Kidney (tissue), 14 donors: ENCODE results near the gene GOLGA6D. TPM values are rescaled to one million over a fixed set of nuclear protein-coding genes. Genes with fewer than 3 reads are reported as not detected.
A peak's percentile ranks its signal among the peaks of the same experiment; 100 is the strongest.

Experiments used
- DNase-seq, 5 donors: peaks; one replicate each; pipeline ENCODE4 v3.0.0-alpha.2; 2013 to 2020
- FAIRE-seq: peaks from 2 replicates; lab custom pipeline; 2012; peaks lifted over from hg19 to GRCh38; lab: Jason Lieb, UNC
- H3K27ac ChIP-seq, 2 donors: one replicate each; pipeline ENCODE4 v1.7.0; 2013; ENCODE audit warnings: low read depth in 2 of 2, low read length in 2 of 2, inconsistent platforms in 1 of 2
- H3K27me3 ChIP-seq: one replicate; pipeline ENCODE4 v1.7.1; 2013; ENCODE audit warnings: low read length, inconsistent platforms; ENCODE audit not compliant: control insufficient read depth, insufficient read depth
- H3K36me3 ChIP-seq, 3 donors: one replicate each; pipeline versions ENCODE4 v1.7.0 to v1.7.1; 2013; ENCODE audit warnings: low read length in 3 of 3, control low read depth in 1 of 3, inconsistent platforms in 1 of 3; ENCODE audit not compliant: insufficient read depth in 3 of 3, control insufficient read depth in 2 of 3
- H3K4me1 ChIP-seq, 3 donors: one replicate each; pipeline versions ENCODE4 v1.7.0 to v1.7.1; 2013; ENCODE audit warnings: low read length in 3 of 3, inconsistent platforms in 1 of 3, low read depth in 1 of 3; ENCODE audit not compliant: control insufficient read depth in 2 of 3, insufficient read depth in 2 of 3
- H3K4me3 ChIP-seq, 3 donors: one replicate each; pipeline versions ENCODE4 v1.7.0 to v1.8.1; 2013; ENCODE audit warnings: low read length in 3 of 3, control low read depth in 1 of 3, inconsistent platforms in 1 of 3
- H3K9ac ChIP-seq, 3 donors: one replicate each; pipeline versions ENCODE4 v1.7.0 to v1.7.1; 2013; ENCODE audit warnings: low read length in 3 of 3, control low read depth in 1 of 3, inconsistent platforms in 1 of 3
- H3K9me3 ChIP-seq, 3 donors: one replicate each; pipeline versions ENCODE4 v1.7.0 to v1.7.1; 2013; ENCODE audit warnings: low read length in 3 of 3, control low read depth in 1 of 3, inconsistent platforms in 1 of 3; ENCODE audit not compliant: control insufficient read depth in 2 of 3, insufficient read depth in 1 of 3
- intact Hi-C: fragments of 100-400 bp; cut with DNase I; formaldehyde crosslinking; loops from one replicate; pipeline ENCODE4 v1.11.1; 2022
- polyA plus RNA-seq: library from polyadenylated mRNA; stranded (reverse); fragments of 350-450 nt; fragmentation: Illumina TruSeq; extraction: RNeasy Lipid Tissue Mini Kit (QIAGEN cat#74804); gene quantifications from one replicate; pipeline ENCODE4 v1.2.3, GENCODE V29; 2014; ENCODE audit warnings: low read depth, low replicate concordance; ENCODE audit not compliant: insufficient read depth
- total RNA-seq: library from RNA; stranded (reverse); fragmentation: NEBNext Ultra II Directional; extraction: Animal tissue kit (Norgen Biotek cat#: 25700); gene quantifications from one replicate; pipeline ENCODE4 v1.2.1, GENCODE V29; 2021
- TF ChIP-seq, protein P1 (sequence below): IDR thresholded peaks from 3 replicates; pipeline ENCODE4 v1.5.1; 2012; ENCODE audit warnings: mild to moderate bottlenecking, moderate library complexity, borderline replicate concordance; ENCODE audit not compliant: insufficient read depth; ENCODE audit errors: extremely low read depth
- donor health status: control.
- donor health status: control.
- donor health status: control.
- donor health status: control.
- donor health status: control.
- donor health status: DM: yes; HTN: yes; CAD: no.
- donor health status: Normal renal cell carcinoma (clear cell type).

The GOLGA6D gene
- total and polyA plus RNA-seq, 2 donors from 2014 or later: not detected

GRCh38 chr15:75235051-75235673 lies 47.5 kb upstream of the GOLGA6D start:
- TF ChIP-seq, protein P1, sequence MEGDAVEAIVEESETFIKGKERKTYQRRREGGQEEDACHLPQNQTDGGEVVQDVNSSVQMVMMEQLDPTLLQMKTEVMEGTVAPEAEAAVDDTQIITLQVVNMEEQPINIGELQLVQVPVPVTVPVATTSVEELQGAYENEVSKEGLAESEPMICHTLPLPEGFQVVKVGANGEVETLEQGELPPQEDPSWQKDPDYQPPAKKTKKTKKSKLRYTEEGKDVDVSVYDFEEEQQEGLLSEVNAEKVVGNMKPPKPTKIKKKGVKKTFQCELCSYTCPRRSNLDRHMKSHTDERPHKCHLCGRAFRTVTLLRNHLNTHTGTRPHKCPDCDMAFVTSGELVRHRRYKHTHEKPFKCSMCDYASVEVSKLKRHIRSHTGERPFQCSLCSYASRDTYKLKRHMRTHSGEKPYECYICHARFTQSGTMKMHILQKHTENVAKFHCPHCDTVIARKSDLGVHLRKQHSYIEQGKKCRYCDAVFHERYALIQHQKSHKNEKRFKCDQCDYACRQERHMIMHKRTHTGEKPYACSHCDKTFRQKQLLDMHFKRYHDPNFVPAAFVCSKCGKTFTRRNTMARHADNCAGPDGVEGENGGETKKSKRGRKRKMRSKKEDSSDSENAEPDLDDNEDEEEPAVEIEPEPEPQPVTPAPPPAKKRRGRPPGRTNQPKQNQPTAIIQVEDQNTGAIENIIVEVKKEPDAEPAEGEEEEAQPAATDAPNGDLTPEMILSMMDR: no peak
- no peaks in the 10 kb centered on the region for H3K9me3 ChIP-seq
- no peaks in the 10 kb centered on the region for H3K36me3 ChIP-seq
- DNase-seq (peak in 1 of 5 donors; percentile 40), FAIRE-seq (no peak)
- H3K4me3 ChIP-seq: no peak overlapping the region
- no peak overlapping the region for H3K9ac ChIP-seq
- H3K4me1 ChIP-seq: no peaks in the 10 kb centered on the region
- intact Hi-C loops: no loop called here
- H3K27me3 ChIP-seq: no peaks in the 10 kb centered on the region
- no peak overlapping the region for H3K27ac ChIP-seq

DNA sequence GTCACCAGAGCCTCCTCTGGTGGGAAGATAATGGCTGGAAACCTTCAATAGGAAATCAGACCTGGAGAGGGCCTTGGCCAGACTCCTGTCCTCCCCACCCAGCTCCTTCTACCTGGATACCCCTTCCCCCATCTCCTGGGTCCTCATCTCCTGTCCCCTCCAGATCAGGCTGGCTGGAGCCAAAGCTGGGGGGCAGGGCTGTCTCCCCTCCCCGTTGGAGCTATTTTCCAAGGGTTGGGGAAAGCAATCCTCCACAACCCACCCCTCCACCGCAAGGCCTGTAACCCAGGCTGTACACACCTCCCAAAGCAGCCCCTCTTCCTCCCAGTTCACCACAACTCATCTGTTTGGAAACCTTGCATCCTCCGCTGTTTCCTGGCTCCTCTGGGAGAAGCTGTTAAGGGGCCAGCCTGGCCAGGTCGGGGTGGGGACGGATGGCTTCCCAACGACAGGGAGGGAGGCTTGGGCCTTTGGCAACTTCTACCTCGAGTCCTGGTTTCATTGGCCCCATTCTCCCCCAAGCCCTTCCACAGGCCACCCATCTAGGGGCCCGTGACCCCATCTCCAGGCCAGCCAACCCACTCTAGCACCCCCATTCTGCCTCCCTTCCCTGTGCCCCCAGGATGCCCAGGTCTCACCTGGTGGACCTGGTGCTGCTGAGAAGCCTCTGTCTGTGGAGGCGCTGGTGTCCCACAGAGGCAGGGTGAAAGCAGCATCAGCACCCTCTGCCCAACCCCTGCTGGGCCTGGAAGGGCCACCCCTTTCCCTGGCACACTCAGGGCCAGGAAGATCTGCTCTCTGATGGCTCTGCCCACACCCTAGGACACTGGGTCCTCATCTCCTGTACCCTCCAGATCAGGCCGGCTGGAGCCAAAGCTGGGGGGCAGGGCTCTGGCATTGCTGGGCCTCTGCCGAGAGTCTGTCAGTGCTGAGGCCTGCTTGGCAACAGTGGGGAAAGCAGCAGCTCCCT lies 46.6 kb upstream of the GOLGA6D start:
- DNase-seq (peak in 1 of 5 donors; percentile 39), FAIRE-seq (no peak)
- no peaks in the 10 kb centered on the region for H3K4me1 ChIP-seq
- no peaks in the 10 kb centered on the region for H3K36me3 ChIP-seq
- H3K9ac ChIP-seq: no peak overlapping the region
- H3K27me3 ChIP-seq: no peaks in the 10 kb centered on the region
- no peaks in the 10 kb centered on the region for H3K9me3 ChIP-seq
- TF ChIP-seq, protein P1: no peak
- intact Hi-C loops: no loop called here
- H3K27ac ChIP-seq: no peak overlapping the region
- H3K4me3 ChIP-seq: no peak overlapping the region

- Histone ChIP-seq H3K4me3 (no peak overlapping the region), H3K4me1 (no peaks in the 10 kb centered on the region), H3K9ac (no peak overlapping the region), H3K27ac (no peak overlapping the region), H3K27me3 (no peaks in the 10 kb centered on the region), H3K9me3 (no peaks in the 10 kb centered on the region), H3K36me3 (no peaks in the 10 kb centered on the region)
- intact Hi-C loops: no loop called here
- TF ChIP-seq, protein P1: no peak
- FAIRE-seq (no peak), DNase-seq (peak in 2 of 5 donors; percentile 17 to 58)
Measured at GRCh38 chr15:75237316-75237982, 45.2 kb upstream of the GOLGA6D start.
